LoVo (cell line): ENCODE measurements around the gene ARID4B.
"Not testable (repeated sequence)": the region's sequence is repeated elsewhere in the genome, so short reads cannot be mapped to it uniquely, and the experiment has no call there.

Experiments
- DNase-seq: peaks from one replicate; pipeline ENCODE4 v3.0.0-alpha.2; 2016; ENCODE audit warnings: low spot score

ARID4B gene

DNA sequence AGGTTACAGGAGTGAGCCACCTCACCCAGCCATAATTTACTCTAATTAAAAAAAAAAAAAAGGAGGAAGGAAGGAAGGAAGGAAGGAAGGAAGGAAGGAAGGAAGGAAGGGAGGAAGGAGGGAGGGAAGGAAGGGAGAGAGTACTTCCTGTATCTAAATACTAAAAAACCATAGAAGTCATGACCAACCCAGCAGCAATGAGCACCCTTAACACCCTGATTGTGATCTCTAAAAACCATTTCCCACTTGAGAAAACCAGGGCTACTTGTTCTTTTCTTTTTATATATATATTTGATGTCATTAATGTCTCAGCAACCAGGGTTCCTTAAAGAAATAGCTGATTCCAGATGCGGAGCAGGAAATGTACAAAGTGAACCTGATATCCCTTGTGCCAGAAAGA lies 31.2 kb downstream of the ARID4B start:
- DNase-seq = no peak

DNA sequence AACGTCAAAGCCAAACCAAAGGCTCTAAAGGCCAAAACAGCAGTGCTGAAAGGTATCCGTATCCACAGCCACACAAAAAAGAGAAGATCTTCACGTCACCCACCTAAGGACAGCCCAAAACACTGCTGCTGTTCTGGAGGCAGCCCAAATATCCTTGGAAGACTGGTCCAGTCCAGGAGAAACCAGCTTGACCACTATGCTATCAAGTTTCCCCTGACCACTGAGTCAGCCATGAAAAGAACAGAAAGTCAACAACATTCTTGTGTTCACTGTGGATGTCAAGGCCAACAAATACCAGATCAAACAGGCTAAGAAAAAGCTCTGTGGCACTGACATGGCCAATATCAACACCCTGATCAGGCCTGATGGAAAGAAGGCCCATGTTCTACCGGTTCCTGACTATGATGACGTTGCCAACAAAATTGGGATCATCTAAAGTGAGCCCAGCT lies 32.1 kb downstream of the ARID4B start:
- DNase-seq = no peak

DNA sequence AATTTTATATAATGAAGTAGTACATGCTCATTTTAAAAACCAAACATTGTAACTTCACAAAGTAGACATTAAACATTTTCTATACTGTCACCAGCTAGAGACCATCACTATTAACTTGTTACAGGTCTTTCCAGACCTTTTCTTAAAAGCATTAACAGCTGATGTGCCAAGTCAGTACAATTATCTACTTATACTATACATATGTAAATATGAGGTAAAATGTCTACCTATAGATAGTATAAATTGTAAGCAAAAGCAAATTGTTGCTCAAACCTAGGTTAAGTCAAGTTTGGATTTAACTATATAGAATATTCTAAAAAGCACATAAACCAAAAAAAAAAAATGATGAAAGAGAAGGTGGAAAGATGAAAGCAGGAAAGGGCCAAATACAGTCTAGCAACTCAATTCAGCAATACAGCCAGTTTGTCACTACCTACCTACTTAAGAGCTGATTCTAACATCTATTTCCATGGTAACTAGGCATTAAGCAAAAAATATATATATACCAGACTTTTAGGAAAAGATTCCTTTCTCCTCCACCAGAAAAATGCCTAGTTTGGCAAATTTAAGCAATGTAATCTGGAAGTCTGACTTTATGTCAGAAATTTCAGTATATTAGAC lies 34.5 kb downstream of the ARID4B start:
- no peak for DNase-seq

DNA sequence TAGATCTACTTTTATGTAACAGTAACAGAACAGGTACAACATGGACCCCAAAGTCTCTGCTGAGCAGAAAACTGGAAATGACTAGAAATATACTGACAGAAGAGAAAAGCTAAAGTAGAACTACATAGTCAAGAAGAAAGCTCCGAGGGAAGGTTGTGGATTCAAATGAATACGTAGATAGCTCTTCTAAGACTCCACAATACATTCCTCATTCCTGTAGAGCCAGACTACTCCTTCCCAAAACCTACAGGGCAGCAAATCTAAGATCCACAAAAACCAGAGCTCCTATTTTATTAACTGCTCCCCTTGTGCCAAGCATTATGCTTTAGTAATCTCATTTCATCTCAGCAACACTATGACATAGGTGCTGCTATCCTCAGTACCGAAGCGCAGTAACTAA lies 35.2 kb downstream of the ARID4B start:
- DNase-seq = no peak

DNA sequence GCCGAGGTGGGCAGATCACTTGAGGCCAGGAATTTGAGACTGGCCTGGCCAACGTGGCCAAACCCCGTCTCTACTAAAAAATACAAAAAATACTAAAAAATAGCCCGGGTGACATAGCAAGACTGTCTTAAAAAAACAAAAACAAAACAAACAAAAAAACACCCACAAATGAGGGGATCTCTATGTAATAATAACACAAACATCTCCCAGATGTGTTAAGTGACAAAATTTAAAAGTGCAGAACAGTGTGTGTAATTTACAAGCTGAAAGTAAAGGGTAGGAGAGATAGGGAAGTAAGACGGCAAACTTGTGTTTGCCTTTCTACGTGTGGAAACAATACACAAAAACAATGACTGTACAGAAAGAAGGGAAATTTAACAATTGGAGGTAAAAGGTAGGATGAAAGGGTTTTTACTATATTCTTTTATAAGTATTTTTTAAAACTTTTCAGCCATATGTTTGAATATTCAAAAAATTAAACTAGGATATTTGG lies 36.3 kb downstream of the ARID4B start:
- no peak for DNase-seq

DNA sequence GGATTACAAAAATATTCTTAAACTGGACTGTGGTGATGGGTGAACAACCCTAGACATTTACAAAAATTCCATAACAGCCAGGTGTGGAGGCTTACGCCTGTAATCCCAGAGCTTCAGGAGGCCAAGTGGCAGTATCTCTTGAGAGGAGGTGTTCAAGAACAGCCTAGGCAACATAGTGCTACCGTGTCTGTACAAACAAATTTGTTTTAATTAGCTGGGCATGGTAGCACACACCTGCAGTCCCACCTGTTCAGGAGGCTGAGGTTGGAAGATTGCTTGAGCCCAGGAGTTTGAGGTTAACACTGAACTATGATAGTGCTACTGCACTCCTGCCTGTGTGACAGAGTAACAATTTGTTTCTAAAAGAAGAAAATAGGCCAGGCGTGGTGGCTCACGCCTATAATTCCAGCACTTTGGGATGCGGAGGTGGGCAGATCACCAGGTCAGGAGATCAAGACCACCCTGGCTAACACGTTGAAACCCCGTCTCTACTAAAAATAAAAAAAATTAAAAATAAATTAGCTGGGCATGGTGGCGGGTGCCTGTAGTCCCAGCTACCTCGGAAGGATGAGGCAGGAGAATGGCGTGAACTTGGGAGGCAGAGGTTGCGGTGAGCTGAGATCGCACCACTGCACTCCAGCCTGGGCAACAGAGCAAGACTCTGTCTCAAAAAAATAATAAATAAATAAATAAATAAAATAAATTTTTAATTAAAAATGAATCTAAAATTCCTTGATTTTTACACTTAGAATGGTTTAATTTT lies 37.1 kb downstream of the ARID4B start:
- DNase-seq = no peak

DNA sequence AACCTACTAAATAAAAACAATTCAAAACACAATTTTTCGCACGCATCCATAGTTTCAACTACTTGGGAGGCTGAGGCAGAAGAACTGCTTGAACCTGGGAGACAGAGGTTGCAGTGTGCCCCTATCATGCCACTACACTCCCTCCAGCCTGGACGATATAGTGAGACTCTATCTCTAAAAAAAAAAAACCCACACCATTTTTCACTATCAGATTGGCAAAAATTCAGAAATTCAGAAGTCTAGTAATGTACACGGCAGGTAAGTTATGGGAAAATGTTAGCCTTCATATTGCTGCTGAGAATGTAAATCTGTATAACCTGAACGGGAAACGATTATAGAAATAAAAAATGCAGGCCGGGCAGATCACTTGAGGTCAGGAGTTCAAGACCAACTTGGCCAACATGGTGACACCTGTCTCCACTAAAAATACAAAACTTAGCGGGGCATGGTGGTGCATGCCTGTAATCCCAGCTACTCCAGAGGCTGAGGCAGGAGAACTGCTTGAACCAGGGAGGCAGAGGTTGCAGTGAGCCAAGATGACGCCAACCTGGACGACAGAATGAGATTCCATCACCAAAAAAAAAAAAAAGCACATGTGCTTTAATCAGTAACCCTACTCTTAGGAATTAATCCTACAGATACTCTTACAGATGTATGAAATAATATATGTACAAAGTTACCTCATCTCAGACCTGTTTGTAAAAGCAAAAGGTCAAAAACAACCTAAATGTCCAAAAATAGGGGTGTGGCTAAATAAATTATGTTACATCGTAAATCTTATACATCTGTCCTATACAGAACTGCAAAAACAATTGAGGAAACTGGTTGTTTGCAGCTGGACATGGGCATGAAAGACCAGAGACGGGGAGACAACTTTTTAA lies 37.9 kb downstream of the ARID4B start:
- DNase-seq = no peak

DNA sequence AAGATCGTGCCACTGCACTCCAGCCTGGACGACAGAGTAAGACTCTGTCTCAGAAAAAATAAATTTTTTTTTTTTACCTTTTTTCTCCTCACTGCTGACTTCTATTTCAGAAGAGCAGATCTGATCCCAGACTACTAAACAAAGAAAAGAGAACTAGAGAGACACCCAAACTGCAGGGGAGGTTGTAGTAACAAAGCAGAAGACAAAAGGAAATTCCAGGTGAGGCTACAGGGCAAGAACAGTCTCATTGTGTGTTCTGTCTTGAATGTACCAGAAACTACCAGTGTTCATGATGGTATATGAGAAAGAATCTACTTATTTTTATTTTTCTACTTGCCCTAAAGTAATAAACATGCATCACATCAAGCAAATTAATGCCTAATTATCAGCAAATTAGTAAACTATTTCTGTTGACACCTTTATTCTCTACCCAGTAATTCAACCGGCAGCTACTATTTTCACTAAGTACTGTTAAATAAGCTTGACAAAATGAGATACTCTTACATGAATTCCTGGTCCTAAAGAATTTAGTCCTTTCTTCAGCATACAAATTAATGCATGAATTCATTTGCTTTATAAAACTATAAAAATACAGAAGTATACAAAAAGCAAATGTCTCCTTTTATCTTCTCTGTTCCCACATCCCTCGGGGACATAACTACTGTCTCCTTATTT lies 40.6 kb downstream of the ARID4B start:
- DNase-seq = no peak

DNA sequence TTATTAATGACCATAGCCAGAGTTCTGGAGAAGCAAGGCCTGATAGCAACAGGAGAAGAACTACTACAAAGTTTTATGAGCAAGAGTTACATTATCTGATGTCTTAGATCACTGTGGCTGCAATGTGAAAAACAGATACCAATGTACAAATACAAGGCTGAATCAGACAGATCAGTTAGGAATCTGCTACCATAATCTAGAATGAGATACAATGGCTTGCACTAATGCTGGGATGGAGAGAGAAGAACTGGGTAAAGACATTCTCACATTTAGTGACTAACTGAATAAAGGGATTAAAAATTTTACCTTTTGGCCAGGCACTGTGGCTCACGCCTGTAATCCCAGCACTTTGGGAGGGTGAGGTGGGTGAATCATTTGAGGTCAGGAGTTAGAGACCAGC lies 41.3 kb downstream of the ARID4B start:
- DNase-seq = no peak

DNA sequence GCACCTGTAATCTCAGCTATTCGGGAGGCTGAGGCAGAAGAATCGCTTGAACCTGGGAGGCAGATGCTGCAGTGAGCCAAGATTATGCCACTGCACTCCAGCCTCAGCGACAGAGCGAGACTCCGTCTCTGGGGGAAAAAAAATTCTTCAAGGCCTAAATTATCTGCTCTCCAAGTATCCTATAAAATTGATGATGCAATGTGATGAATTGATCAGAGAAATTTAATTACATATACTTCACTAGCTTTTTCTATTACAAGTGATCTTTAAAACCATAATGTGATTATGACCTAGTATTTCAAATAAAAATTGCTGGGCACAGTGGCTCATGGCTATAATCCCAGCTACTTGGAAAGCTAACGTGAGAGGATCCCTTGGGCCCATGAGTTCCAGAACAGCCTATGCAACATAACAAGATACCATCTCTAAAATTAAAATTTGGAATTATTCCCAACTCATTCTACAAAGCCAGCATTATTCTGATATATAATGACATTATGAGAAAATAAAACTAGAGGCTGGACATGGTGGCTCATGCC lies 43.7 kb downstream of the ARID4B start:
- DNase-seq = no peak

DNA sequence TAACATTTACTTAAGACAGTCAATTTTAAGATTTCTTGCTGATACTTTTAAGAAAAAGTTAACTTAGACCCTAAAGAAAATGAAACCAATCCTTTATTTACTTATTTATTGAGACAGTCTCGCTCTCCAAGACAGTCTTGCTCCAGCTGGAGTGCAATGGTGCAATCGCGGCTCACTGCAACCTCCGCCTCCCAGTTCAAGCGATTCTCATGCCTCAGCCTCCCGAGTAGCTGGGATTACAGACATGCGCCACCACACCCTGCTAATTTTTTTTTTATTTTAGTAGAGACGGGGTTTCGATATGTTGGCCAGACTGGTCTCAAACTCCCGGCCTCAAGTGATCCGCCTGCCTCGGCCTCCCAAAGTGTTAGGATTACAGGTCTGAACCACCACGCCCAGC lies 44.3 kb downstream of the ARID4B start:
- not testable (repeated sequence) for DNase-seq

DNA sequence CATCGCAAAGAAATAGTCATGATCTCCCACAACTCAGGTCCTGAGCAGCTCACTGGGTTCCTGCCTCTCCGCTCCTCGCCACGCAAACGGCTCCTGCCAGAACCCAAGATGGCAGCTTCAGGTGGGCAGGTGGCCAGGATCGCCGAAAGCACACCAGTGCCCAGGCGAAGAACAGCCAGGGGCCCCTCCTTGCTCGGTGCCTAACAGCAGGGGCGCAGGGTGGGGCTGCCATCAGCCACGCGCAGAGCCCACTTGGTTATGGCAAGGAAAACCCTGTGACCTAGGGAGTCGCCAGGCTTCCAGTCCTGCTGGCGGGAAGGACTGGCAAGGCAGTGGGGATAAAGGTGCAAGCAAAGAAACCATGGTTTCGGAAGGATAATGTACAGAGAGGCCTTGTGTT lies 47.5 kb downstream of the ARID4B start:
- no peak for DNase-seq

DNA sequence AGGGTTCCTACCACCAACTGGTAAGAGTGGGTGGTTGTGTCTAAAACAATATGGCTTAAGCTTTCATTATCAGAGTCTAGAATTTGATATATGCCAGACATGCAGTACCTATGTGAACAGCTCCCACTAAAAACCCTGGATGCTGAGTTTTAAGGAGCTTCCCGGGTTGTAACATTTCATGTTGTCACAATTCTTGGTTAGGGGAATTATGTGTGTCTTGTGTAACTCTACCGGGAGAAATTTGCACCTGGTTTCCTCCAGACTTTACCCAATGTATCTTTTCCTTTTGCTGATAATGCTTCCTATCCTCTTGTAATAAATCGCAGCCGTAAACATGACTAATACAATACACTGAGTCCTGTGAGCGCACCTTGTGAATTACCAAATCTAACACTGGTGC lies 48.3 kb downstream of the ARID4B start:
- no peak for DNase-seq

DNA sequence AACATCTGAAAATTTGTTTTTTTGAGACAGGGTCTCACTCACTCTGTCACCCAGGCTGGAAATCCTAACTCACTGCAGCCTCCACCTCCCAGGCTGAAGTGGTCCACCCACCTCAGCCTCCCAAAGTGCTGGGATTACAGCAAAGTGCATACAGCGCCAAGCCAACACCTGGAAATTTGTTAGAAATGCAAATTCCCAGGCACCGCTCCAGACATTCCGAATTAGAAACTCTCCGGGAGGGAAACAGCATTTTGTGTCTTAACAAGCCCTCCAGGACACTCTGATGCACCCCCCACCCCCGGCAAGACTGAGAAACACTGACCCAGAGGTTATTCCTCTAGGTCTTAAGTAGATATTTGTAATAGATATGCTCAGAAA lies 49.1 kb downstream of the ARID4B start:
- DNase-seq = no peak

DNA sequence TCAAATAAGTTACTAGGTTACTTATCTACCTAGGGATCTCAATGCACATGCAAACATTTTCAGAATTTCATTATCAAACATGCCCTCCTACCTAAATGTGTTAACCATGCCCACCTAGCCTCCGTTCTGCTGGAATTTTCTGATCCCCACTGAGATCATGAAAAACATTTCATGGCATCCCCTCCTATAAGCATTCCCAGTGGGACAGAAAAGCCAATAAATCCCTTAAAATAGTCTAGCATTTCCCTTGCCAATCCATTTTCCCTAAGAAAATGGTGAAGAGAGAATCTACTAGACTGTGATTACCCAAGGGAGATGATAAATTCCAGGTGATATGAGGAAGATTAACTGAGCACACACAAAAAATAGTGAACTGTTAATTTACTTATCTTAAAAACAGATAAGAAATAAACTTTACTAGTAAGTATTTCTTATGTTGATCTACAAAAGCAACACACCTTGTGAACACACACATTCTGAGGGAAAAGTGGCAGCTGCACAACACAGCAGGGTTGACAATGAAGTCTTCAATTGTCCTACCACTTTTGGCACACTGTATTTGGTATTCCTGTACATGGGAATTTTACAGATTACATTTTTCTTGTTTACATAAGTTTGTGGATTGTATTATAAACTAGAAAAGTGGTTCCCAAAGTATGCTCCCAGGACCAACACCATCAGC lies 49.6 kb downstream of the ARID4B start:
- DNase-seq = no peak

DNA sequence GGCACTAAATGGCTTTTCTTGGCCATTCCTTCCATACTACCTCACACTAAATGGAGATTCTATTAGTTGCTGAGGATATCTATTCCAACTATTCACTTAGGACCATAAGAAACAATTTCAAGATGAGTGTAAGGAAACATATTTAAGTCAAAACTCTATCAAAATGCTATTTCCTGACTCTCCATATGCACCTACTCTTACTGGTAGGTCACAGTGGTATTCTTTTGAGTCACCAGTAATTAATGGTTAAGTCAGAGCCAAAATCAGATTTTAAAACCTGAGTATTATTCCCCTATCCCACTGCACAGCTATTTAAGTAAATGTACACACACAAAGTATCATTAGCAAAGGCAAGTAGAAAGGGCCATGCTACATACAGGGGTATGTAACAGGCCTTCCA lies 50.3 kb downstream of the ARID4B start:
- DNase-seq = no peak

DNA sequence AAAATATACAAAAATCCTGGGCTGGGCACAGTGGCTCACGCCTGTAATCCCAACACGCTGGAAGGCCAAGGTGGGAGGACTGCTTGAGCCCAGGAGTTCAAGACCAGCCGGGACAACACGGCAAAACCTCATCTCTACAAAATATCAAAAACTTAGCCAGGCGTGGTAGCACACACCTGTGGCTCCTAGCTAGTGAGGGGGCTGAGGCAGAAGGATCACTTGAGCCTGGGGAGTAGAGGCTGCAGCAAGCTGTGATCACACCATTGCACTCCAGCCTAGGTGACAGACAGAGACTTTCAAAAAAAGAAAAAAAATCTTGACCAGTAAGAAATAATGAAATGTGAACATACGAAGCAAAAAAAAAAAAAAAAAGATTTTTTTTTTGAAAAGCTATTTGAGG lies 52.1 kb downstream of the ARID4B start:
- DNase-seq = no peak

DNA sequence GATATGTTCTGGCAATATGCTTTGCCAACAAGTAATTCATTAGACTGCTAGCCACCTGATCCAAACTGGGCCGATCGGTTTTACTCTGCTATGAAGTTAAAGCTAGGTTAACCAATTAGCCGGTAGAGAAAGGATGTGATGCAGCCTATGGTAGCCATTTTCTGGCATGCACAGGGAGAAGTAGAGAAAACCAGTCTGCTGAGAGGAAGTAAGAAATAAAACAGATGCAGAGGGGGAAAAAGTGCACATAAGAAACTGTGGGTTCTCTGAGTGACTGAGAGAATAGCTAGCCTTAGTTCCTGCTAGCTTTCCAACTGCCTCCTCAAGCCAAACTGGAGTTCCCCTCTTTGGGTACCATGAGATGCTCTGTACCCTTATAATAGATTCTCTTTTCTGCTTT lies 52.8 kb downstream of the ARID4B start:
- DNase-seq = no peak

DNA sequence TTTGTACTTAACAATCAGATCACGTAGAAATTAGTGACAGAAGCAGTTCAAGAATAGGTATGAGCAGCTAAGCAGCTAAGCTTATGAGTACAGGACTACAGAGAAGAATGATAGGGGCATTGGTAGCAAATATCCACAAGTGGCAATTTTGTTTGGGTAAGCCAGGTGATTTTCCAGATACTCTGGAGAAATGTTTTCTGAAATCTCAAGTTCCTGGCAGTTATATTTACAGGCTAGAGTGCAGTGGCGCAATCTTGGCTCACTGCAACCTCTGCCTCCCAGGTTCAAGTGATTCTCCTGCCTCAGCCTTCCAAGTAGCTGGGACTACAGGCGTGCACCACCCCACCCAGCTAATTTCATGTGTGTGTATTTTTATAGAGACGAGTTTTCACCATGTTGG lies 55.1 kb downstream of the ARID4B start:
- no peak for DNase-seq

DNA sequence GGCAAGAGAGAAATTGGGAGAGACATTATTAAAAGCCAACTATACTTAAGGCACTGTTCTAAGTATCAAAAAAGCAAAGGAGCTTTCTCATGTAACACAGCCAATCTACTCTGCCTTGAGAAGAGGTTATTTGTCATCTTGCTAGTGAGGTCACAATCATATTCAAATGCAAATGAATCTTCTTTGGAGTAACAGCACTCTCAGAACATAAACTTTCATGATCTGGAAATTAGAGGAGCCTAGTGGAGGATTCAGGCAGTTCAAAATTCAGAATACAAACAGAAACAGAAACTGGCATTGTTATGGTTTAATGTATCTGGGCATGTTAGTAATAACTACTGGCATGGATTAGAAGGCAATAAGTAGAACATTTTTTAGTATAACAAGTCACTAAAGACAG lies 57.4 kb downstream of the ARID4B start:
- no peak for DNase-seq

DNA sequence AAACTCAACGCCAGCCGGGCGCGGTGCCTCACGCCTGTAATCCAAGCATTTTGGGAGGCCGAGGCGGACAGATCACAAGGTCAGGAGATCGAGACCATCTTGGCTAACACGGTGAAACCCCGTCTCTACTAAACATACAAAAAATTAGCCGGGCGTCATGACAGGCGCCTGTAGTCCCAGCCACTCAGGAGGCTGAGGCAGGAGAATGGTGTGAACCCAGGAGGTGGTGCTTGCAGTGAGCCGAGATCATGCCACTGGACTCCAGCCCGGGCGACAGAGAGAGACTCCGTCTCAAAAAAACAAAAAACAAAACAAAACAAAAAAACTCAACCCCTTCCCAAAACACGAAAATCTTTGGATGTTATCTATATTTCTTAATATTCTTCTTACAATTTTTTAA lies 58.0 kb downstream of the ARID4B start:
- not testable (repeated sequence) for DNase-seq
